ENCODE measurements around the gene P2RX1.

The P2RX1 gene

DNA sequence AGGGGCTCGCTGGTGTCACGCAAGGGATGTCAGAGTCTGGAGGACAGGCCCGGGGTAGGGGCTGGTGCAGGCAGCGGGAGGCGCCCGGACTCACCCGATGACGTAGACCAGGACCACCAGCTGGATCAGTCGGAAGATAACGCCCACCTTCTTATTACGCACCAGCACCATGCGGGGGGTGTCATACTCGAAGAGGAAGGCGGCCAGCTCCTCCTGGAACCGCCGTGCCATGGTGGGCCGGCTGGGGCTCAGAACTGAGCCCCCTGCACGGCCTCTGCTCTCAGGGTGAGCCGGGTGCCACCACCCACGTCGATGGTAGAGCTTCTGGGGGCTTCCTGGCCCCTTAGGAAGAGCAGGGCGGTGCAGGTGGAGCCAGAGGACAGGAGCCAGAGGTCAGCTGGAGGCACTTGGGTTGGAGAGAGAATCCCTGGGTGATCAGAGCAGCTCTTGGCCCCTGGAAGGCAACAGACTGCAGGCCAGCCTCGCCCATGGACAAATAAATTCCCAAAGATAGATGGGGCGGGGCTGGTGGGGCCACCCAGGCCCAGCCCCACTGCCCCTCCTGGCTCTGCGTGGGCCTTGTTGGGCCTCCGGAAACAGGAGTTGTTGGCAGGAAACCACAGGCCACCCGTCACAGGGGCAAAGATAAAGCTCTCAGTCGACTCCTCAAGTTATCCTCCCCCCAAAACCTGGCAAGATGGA, at the start of gene P2RX1:
P2RX1 (minus strand) TSS at position 471 of the 702 bp plus-strand sequence; CDS start at position 231, 240 bp downstream.
- DNase-seq (ENCODE audit: low spot score): no peak

DNA sequence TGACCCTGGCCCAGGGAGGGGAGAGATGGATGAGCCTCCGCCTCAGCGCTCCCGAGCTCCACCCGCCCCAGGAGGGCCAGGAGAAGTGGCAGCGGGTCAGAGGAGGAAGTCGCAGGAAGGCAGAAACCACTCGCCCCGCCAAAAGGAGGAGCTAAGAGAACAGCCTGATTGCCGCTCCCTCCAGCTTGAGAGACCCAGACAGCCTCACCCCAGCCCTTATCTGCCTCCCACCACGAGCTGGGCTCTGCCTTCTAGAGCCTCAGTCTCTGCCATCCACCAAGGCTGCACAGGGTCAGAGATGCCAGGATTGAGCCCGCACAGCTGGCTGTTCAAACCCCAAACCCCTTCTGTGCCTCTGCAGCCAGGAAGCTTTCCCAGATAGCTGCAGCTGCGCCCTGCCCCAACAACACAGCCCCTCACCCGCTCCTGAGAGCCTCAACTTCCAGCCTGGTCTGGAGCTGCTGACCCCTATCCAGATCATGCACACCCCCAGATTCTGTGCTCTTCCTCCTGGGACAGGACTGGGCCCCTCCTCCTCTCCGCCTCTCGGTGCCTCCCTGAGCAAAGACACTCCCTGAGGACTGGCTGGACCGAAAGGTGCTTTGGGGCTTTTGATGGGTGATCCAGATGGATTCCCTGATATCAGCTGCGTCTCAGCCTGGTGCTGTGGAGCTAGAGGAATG, 49.0 kb upstream of the P2RX1 start:
- DNase-seq (ENCODE audit: low spot score): no peak

DNA sequence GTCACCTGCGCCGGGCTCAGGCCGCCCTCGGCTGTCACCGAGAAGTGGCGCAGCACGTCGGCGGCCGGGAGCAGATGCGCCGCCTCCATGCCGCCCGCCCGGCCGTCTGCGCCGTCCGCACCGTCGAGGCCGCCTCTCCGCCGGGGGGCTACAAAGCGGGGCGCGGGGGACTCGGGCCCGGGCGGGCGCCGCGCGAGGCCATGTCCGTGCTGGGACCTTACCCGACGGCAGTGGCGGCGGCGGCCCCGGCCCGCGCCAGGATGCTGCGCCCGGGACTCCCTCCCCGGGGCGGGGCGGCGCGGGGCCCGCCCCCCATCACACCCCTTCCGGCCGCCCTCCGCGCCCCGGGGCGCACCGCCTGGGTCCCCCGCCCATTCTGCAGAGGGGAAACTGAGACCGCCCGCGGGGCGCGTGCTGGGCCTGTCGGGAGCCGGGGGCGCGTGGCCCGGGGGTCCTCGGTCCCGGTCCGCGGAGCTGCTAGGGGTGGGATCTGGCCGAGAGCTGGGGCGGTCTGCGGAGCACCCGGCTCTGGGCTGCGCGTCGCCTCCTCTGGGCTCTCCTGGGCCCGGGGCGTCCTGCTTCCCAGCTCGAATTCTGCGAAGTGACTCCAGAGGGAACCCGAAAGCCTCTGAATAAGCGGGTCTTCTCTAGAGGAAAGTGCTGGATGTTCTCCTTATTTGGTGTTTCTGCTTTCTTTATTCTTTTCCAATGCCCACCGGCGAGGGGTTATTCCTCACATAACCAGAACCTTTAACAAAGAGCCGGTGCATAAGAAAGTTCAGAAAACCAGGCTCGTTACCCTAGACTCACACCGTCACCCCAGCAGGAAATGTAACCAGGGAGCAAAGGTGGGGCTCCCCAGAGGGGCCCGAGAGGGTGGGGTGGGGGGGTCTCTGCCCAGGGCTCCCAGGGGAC, 48.2 kb upstream of the P2RX1 start, which contains the start of gene ATP2A3:
ATP2A3 (minus strand) TSS at position 235 of the 915 bp plus-strand sequence; CDS start at position 89, 146 bp downstream.
- DNase-seq (ENCODE audit: low spot score): no peak

DNA sequence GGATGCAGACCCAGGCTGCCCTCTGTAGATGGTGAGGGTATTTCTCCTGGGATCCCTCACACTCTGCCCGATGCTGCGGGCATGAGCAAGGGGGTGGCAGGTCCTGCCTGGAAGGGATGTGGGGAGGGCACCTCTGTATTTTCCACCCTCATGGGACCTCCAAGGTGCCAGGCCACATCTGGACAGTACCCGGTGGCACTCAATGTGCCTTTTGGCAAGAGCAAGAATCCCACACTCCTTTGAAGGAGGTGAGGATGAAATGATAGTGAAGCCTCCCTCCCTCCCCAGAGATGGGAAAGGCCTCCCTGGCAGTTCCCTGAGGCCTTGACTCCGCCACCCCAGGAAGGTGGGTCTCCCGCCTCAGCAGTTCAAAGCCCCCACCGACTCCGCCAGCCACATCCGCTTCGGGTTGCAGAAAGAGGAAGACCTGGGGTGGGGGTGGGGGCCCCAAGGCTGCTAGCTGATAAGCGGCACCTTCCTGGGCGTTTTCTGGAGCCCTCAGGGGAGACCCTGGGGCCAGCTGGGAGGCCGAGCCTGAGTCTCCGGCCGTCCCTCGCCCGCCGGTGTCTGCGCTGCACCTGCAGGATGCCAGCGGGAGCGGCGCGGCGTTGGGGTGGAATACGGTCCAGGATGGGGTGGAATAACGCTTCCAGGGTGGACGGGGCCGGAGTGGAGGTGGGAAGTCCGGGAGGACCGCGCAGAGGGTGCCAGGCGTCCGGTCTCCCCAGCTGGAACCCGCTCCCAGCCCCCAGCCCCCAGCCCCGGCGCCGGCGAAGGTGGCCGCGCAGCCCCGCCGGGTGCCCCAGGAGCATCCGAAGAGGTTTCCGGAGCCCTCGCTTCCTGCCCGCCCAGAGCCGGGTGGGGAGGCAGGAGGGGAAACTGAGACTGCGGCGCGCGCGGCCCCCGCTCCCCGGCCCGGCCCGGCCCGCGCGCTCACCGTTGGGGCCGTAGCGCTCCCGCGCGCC, 47.3 kb upstream of the P2RX1 start:
- no peak for DNase-seq (ENCODE audit: low spot score)

DNA sequence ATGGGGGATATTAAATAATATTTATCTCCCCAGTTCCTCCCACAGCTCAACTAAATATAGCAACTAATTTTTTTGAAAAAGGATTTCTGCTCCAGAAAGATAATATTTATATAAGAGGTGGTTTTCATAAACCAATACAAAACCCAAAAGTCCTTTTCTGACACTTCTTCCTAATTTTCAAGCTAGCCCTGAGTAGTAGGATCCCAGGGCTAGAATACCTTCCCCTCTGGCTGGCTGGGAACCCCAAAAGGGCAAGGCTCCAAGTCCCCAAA, 46.6 kb upstream of the P2RX1 start:
- no peak for DNase-seq (ENCODE audit: low spot score)

DNA sequence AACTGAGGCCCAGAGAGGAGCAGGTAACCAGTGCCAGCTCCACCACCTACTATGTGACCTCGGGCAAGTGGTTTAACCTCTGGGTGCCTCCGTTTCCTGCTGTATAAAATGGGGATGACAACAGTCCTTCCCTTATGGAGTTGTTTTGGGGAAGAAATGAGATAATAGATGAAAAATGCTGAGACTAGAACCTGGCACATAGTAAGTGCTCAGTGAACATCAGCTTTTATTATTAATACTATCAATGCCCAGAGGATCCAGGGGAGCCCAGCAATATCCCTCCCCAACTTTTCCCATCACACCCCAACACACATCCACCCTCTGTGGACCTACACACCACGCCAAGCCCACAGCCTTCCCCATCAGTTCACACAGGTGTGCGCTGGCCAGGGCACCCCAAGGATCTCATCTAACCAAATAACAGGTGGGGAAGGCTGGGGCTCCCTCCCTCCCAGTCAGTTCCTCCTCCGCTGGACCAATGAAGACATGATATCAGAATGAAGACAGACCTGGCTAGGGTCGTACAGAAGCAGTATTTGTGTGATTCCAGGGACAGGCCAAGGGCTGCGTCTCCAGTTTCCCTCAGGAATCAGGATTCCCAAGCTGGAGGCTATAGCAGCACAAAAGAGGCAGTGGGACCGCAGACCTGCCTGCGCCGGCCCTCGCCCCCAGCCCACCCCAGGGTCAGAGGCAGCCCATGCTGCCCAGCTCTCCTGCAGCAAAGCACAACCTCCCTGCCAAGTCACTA, 46.1 kb upstream of the P2RX1 start:
- no peak for DNase-seq (ENCODE audit: low spot score)

DNA sequence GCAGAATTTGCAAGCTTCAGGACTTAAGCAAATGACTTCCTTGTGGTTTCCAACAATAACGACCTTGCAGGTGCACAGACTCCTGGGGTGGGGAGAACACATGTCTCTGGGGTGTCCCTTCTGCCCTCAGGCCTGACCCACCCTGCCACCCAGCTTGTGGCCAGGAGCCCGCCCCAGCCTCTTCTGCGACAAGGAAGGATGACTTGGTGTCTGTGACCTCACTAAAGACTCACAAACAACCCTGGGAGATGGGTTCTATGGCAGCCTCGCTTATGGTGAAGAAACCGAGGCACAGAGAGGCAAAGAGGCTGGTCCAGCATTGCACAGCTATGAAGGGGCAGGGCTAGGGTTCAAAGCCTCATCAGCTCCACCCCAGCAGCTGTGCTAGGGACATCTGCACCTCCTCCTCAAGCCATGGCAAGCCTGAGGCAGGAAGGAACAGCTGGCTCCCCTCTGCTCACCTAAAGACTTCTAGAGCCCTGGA, 45.3 kb upstream of the P2RX1 start:
- no peak for DNase-seq (ENCODE audit: low spot score)

DNA sequence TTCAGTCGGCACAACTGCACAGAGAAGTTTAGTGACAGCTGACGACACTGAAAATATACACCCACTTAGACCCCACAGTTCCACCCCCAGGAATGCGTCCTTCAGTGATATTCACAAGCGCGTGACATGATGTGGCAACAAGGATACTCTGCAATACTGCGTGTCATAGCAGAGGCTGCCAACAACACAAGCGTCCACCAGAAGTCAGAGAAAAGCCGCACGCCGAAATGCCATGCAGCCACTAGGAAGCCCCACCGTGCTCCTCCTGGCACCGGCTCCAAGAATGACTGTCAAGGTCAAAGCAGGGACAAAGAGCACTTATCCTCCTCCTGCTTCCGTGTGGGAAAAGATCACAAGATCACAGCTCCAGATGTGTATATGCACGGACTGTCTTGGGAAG, 44.5 kb upstream of the P2RX1 start:
- no peak for DNase-seq (ENCODE audit: low spot score)

DNA sequence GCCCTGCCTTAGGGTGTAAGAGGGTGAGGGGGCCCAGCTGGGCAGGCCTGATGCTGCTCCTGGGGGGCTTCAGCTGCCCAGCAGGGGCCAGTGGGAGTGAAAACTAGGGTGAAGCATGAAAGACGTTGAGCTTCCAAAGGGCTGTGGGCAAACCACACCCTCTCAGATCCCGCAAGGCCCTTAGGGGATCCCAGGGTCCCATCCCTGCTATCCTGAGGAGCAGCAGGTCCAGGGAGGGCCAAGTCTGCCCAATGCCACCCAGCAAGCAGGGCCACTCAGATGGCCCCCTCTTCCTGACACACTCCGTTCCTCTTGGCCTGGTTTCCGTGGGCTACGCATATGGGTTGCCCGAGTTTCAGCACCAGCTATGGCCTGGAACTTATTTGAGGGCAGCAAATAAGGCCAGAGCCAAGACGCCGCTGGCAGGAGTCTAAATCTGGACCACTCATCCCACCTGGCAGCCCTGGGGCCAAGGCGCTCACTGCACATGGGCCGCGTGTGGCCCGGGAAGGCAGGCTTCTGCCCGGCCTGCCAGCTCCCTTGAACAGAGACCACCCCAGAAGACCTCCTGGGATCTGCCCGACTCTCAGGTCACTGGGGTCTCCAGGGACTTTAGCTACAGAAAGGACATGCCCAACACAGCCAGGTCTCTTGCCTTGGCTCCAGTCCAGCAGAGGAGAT, 43.8 kb upstream of the P2RX1 start:
- DNase-seq (ENCODE audit: low spot score): no peak

DNA sequence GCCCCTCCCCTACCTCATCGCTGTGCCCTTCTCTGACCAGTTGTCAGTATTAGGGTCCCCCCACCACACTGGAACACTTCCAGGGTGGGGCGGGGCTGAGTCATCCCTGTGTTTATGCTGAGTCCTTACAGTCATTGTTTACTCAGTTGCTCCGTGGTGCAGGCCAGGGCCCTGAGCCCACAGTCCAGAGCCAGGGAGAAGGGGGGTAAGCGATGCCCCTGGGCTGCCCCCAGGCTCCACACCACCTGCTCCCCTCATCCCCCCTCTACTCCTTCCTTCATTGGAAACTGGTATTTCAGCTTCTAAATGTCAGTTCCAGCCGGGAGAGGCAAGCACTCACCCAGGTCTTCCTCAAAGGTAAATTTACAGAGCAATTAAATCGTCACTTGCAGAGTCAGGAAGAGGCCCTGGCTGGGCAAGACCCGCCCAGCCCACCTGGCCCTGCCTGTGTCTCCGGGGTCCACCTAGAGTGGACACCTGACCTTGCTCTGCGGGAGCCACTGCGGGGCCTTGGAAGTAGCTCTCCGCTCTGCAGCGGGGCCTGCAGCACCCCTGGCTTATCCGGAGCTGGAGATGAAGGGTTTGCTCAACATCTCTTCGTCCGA, 43.1 kb upstream of the P2RX1 start:
- no peak for DNase-seq (ENCODE audit: low spot score)

DNA sequence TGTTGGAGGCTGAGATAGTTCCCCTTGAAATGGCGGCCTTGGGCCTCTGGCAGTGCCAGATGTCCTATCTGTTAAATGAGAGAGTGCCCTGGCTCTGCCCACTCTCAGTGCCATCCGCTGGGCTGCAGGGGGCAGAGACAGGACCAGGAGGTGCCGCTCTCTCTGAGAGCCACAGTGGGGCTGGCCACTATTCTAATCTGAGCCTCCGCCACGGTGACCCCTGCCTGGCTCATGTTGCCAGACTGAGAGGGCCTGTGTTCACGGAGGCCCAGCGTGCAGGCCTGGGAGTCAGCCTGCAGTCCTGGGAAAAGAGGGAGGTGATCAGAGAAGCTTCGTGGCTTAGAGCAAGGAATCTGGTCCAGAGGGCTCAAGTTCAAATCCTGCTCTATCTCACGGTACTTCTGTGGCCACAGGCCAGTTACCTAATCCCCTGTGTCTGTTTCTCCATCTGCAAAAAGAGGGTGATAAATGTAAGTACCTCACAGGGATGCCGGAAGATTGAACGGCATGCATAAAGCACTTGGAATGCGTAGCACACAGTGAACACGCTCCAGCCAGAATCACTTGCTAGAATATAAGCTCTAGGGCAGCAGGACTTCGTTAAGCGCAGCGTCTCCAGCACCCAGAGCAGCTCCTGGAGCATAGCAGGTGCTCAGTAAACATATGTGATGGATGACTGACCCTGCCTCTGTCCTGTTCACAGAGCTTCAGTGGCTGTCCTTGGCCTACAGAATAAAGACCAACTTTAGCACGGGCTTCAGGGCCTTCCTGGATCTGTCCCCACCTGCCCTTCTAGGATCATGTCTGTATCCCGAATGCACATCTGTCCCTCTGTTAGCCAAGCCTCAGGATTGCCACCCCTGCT, 41.7 kb upstream of the P2RX1 start:
- no peak for DNase-seq (ENCODE audit: low spot score)

DNA sequence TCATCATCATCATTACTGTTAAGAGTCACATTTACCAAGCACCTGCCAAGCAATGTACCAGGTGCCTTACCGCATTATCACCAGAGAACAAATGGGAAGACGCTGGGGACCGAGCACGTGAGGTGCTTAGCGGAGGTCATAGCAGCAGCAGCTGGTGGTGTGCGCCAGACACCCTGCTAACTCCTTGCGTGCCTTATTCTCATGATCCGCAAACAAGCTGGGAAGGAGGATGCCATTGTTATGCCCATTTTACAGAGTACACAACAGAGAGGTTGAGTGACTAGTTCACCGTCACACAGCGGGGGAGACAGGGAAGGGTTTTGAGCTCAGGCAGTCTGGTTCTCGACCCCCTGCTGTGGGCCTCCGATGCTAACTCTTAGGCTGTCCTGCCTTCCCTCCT, 40.7 kb upstream of the P2RX1 start:
- DNase-seq (ENCODE audit: low spot score): no peak

DNA sequence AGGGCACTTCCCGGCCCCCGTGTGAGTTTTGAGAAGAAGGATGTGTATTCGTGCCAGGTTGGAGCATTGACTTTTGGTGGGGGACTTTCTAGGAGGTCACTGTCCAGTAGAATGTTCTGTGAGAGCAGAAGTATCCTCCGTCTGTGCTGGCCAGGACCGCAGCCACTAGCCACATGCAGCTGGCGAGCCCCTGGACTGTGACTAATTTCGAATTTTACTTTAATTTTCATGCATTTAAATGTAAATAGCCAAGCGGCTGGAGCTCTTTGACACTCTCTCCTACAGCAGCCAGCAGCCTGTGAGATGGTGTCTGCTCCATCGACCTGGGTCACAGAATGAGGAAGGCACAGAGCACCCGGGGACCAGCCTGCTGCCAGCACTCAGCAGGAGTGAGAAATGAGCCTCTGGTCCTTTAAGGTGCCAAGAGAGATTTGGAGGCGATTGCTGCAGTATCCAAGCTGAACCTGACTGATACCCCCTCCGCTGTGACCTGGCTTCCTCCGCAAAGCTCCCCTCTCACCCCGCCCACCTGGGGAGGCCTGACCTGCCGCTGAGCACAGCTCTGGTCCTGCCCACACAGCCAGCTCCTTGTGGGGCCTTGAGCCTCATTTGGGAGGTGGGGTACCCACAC, 40.2 kb upstream of the P2RX1 start:
- no peak for DNase-seq (ENCODE audit: low spot score)

DNA sequence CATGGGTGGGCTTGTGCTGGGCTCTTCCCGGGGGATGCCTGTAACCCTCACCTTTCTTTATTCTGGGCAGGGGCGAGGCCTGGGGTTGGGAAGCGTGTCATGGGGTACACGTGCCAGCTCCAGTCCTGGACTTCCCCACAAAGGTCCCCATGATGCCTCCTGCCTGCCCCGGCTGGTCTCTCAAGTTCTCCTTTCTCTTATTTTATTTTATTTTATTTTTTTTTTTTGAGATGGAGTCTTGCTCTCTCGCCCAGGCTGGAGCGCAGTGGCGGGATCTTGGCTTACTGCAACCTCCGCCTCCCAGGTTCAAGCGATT, 39.4 kb upstream of the P2RX1 start:
- DNase-seq (ENCODE audit: low spot score): no peak

DNA sequence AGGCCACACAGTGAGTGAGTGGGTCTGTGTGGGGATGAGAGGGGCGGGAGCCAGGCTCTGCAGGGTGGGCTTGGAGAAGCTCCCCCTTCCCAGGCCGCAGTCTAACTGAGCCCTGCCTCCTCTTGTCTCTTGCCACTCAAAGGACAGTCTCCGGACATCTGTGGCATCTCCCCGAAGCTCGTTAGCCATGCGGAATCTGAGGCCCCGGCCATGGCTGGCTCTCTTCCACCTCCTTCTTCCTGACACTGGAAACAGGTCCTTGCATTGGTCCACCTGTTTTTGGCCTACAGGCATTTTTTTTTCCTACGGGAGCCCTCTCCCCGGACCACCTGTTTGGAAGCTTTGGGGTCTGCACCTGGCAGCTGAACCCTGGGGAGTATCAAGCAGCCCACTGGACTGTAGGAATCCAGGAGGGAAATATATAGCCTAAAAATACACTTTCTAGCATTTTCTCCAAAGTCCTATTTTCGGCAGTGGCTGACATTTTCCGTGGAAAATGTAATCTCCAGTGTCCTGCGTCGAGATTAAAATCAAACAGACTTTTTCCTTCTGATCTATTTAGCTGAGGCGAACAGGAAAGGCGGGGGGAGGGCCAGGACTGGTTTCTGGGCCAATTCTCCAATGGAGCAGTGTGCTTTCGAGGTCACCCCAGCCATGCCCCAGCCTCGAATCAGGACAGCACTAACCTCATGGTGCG, 38.9 kb upstream of the P2RX1 start:
- DNase-seq (ENCODE audit: low spot score): no peak

DNA sequence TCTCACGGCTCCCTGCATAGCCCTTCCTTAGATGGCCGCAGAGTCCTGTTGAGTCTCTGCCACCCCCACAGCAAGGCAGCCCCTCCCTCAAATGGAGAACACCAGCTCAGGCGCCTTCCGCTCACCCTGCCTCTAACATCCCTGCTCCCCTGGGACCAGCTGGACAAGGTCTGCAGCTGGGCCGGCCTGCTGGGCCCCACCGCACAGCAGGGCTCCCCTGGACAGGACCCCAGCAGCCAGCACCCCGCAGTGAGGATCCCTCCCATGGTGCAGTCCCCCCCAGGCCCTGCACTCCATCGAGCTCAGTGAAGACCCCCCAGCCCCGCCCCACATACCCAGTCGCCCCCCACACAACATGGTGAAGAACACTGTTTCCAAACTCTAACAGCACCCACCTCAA, 37.8 kb upstream of the P2RX1 start:
- DNase-seq (ENCODE audit: low spot score): no peak

DNA sequence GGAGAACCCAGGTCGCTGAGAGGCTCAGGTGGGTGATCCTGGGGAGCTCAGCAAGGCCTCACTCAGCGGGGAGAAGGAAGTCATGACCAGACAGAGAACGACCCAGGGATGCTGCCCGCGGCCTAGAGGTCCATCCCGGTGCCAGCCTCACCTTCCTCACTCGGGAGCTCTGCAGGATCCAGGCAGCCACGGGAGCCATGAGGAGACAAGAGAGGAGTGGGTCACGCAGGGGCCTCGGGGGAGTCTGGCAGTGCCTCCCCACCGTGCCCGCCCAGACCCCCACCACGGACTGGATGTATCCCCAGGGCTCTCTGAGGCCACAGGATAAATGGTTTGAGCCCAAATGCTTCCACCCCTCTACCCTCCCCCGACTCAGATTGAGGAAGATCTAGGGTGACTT, 37.3 kb upstream of the P2RX1 start:
- no peak for DNase-seq (ENCODE audit: low spot score)

DNA sequence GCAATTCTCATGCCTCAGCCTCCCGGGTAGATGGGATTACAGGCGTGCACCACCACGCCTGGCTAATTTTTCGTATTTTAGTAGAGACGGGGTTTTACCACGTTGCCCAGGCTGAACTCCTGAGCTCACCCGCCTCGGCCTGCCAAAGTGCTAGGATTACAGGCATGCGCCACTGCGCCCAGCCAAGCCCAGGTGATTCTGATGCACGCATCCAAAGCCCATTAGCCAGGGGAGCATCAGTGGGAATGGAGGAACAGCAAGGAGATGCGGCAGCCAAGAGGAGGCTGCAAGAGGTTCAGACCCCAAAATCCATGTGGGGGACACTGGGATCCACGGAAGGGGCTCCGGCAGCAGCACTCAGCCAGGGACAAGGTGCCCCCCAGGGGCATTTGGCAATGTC, 35.9 kb upstream of the P2RX1 start:
- no peak for DNase-seq (ENCODE audit: low spot score)
